HG03520 (cell line): ENCODE data around the gene UBE2E2.
"Not testable (repeated sequence)": the region's sequence is repeated elsewhere in the genome, so short reads cannot be mapped to it uniquely, and the experiment has no call there.

Experiments used
- ATAC-seq: cut with Tn5 transposase; IDR thresholded peaks from one replicate; pipeline ENCODE4 v1.9.1; 2021; ENCODE audit warnings: mild to moderate bottlenecking, moderate library complexity; ENCODE audit not compliant: unreplicated experiment

Gene UBE2E2

GRCh38 chr3:23202921-23203707, at the start of gene UBE2E2:
TSS of gene UBE2E2 (plus strand) at chr3:23203327.
- ATAC-seq, result peak; percentile 68

- ATAC-seq, result no peak
Measured at GRCh38 chr3:23153436-23153835, 49.7 kb upstream of the UBE2E2 start.

GRCh38 chr3:23157331-23157730, 45.8 kb upstream of the UBE2E2 start:
- ATAC-seq, result no peak

- no peak for ATAC-seq
Measured at GRCh38 chr3:23159929-23160328, 43.2 kb upstream of the UBE2E2 start.

GRCh38 chr3:23161308-23161707, 41.8 kb upstream of the UBE2E2 start:
- no peak for ATAC-seq

GRCh38 chr3:23161896-23162570, 41.1 kb upstream of the UBE2E2 start:
- peak; percentile 66 for ATAC-seq

GRCh38 chr3:23162934-23163333, 40.2 kb upstream of the UBE2E2 start:
- ATAC-seq, result peak; percentile 45

GRCh38 chr3:23164746-23165145, 38.4 kb upstream of the UBE2E2 start:
- no peak for ATAC-seq

GRCh38 chr3:23165571-23165970, 37.6 kb upstream of the UBE2E2 start:
- ATAC-seq, result no peak

- no peak for ATAC-seq
Measured at GRCh38 chr3:23166276-23166675, 36.9 kb upstream of the UBE2E2 start.

GRCh38 chr3:23166845-23167244, 36.3 kb upstream of the UBE2E2 start:
- no peak for ATAC-seq

GRCh38 chr3:23169551-23169950, 33.6 kb upstream of the UBE2E2 start:
- ATAC-seq, result no peak

GRCh38 chr3:23170291-23170690, 32.8 kb upstream of the UBE2E2 start:
- no peak for ATAC-seq

- ATAC-seq, result no peak
Measured at GRCh38 chr3:23172059-23172458, 31.1 kb upstream of the UBE2E2 start.

- ATAC-seq, result no peak
Measured at GRCh38 chr3:23174426-23175039, 28.6 kb upstream of the UBE2E2 start.

- ATAC-seq, result no peak
Measured at GRCh38 chr3:23175341-23176083, 27.6 kb upstream of the UBE2E2 start.

GRCh38 chr3:23176839-23177238, 26.3 kb upstream of the UBE2E2 start:
- not testable (repeated sequence) for ATAC-seq

GRCh38 chr3:23182996-23183513, 20.1 kb upstream of the UBE2E2 start:
- no peak for ATAC-seq

GRCh38 chr3:23183731-23184130, 19.4 kb upstream of the UBE2E2 start:
- no peak for ATAC-seq

- no peak for ATAC-seq
Measured at GRCh38 chr3:23185861-23186260, 17.3 kb upstream of the UBE2E2 start.

GRCh38 chr3:23189187-23189586, 13.9 kb upstream of the UBE2E2 start:
- ATAC-seq, result no peak
